WTC11 (cell line): ENCODE results near the gene RPS21. TPM values are rescaled to one million over a fixed set of nuclear protein-coding genes. Genes with fewer than 3 reads are reported as not detected.

Source experiments
- ATAC-seq: fragments of 200-7000 bp; cut with Tn5 transposase; 2 replicates; pipeline ENCODE4 v1.10.0; 2021; ENCODE audit warnings: mild to moderate bottlenecking, moderate library complexity
- CTCF ChIA-PET: fragments of 300-600 bp; sonication (Branson Sonifier 250); formaldehyde crosslinking; loops from one replicate; lab custom pipeline; 2021; ENCODE audit warnings: antibody characterized with exemption; lab: Charles Lee
- POLR2A ChIA-PET: fragments of 350-600 bp; sonication (Branson Sonifier 250); formaldehyde crosslinking; loops from one replicate; lab custom pipeline; 2021; ENCODE audit warnings: antibody characterized with exemption; lab: Charles Lee
- DNase-seq: peaks from one replicate; pipeline ENCODE4 v3.0.0; 2021; ENCODE audit warnings: low spot score
- H3K27ac Mint-ChIP-seq: 2 replicates; pipeline ENCODE4 v1.8.0; 2021; ENCODE audit warnings: mixed read lengths
- H3K27me3 Mint-ChIP-seq: 2 replicates; pipeline ENCODE4 v1.8.0; 2021; ENCODE audit warnings: low read depth, mild to moderate bottlenecking, moderate library complexity, mixed read lengths
- H3K36me3 Mint-ChIP-seq: 2 replicates; pipeline ENCODE4 v1.8.0; 2021; ENCODE audit warnings: mixed read lengths
- H3K4me1 Mint-ChIP-seq: 2 replicates; pipeline ENCODE4 v1.8.0; 2022; ENCODE audit warnings: mixed read lengths
- H3K4me3 Mint-ChIP-seq: 2 replicates; pipeline ENCODE4 v1.8.0; 2021; ENCODE audit warnings: mild to moderate bottlenecking, moderate library complexity, mixed read lengths
- H3K9me3 Mint-ChIP-seq: 2 replicates; pipeline ENCODE4 v1.8.0; 2021; ENCODE audit warnings: mixed read lengths
- ARID4B ChIP-seq: sonication (generic); formaldehyde crosslinking; IDR thresholded peaks from 2 replicates; pipeline ENCODE4 v1.8.0; 2023; ENCODE audit warnings: missing genetic modification reagents, mild to moderate bottlenecking, borderline replicate concordance
- CBFB ChIP-seq: sonication (generic); formaldehyde crosslinking; IDR thresholded peaks from 2 replicates; pipeline ENCODE4 v1.8.1; 2022; ENCODE audit warnings: mild to moderate bottlenecking, low read depth, missing genetic modification reagents
- CTCF ChIP-seq: fragments of 200-600 bp; IDR thresholded peaks from 2 replicates; pipeline ENCODE4 v1.8.0; 2022; ENCODE audit warnings: antibody characterized with exemption
- ELF4 ChIP-seq: sonication (generic); formaldehyde crosslinking; IDR thresholded peaks from 2 replicates; pipeline ENCODE4 v1.8.1; 2022; ENCODE audit warnings: low read depth, mild to moderate bottlenecking, moderate library complexity, missing genetic modification reagents
- ESRRA ChIP-seq: sonication (generic); formaldehyde crosslinking; IDR thresholded peaks from 2 replicates; pipeline ENCODE4 v1.8.1; 2022; ENCODE audit warnings: mild to moderate bottlenecking, missing genetic modification reagents, borderline replicate concordance
- FOXK1 ChIP-seq: sonication (generic); formaldehyde crosslinking; IDR thresholded peaks from 2 replicates; pipeline ENCODE4 v1.8.0; 2022; ENCODE audit warnings: mild to moderate bottlenecking, moderate library complexity, missing genetic modification reagents
- GABPB1 ChIP-seq: sonication (generic); formaldehyde crosslinking; IDR thresholded peaks from 2 replicates; pipeline ENCODE4 v1.8.1; 2023; ENCODE audit warnings: mild to moderate bottlenecking, missing genetic modification reagents
- IRF1 ChIP-seq: sonication (generic); formaldehyde crosslinking; IDR thresholded peaks from 2 replicates; pipeline ENCODE4 v1.8.0; 2023; ENCODE audit warnings: missing genetic modification reagents
- NR1H2 ChIP-seq: sonication (generic); formaldehyde crosslinking; IDR thresholded peaks from 2 replicates; pipeline ENCODE4 v1.9.0; 2021; ENCODE audit warnings: mild to moderate bottlenecking, moderate library complexity, missing genetic modification reagents
- SMAD3 ChIP-seq: sonication (generic); formaldehyde crosslinking; IDR thresholded peaks from 2 replicates; pipeline ENCODE4 v1.8.0; 2022; ENCODE audit warnings: missing genetic modification reagents, mild to moderate bottlenecking, borderline replicate concordance
- SP1 ChIP-seq: sonication (generic); formaldehyde crosslinking; conservative IDR thresholded peaks from 2 replicates; pipeline ENCODE4 v1.8.1; 2022; ENCODE audit warnings: missing genetic modification reagents
- ZNF121 ChIP-seq: sonication (generic); formaldehyde crosslinking; IDR thresholded peaks from 2 replicates; pipeline ENCODE4 v1.8.0; 2023; ENCODE audit warnings: missing genetic modification reagents
- ZNF423 ChIP-seq: fragments of 250-450 bp; sonication (Bioruptor Pico); IDR thresholded peaks from 2 replicates; pipeline ENCODE4 v2.1.2; 2022; ENCODE audit warnings: mild to moderate bottlenecking, moderate library complexity
- ZNF532 ChIP-seq: fragments of 250-450 bp; sonication (Bioruptor Pico); IDR thresholded peaks from 2 replicates; pipeline ENCODE4 v1.9.0; 2021; ENCODE audit warnings: mild to moderate bottlenecking, borderline replicate concordance
- total RNA-seq: library from RNA; stranded (reverse); gene quantifications from 3 replicates; pipeline ENCODE4 v1.2.3, GENCODE V29; 2021
- TF ChIP-seq, protein P1 (sequence below): sonication (generic); formaldehyde crosslinking; conservative IDR thresholded peaks from 2 replicates; pipeline ENCODE4 v1.8.1; 2022; ENCODE audit warnings: mild to moderate bottlenecking, missing genetic modification reagents
- TF ChIP-seq, protein P2 (sequence below): sonication (generic); formaldehyde crosslinking; IDR thresholded peaks from 2 replicates; pipeline ENCODE4 v1.8.1; 2023; ENCODE audit warnings: mild to moderate bottlenecking, missing genetic modification reagents
- TF ChIP-seq, protein P3 (sequence below): sonication (generic); formaldehyde crosslinking; IDR thresholded peaks from 2 replicates; pipeline ENCODE4 v1.8.0; 2022; ENCODE audit warnings: mild to moderate bottlenecking, missing genetic modification reagents
- TF ChIP-seq, protein P4 (sequence below): sonication (generic); formaldehyde crosslinking; conservative IDR thresholded peaks from 2 replicates; pipeline ENCODE4 v1.8.1; 2023; ENCODE audit warnings: mild to moderate bottlenecking, low read depth, missing genetic modification reagents, moderate library complexity

Gene RPS21
- total RNA-seq, 1 experiment from 2014 or later: 2,016 TPM

DNA sequence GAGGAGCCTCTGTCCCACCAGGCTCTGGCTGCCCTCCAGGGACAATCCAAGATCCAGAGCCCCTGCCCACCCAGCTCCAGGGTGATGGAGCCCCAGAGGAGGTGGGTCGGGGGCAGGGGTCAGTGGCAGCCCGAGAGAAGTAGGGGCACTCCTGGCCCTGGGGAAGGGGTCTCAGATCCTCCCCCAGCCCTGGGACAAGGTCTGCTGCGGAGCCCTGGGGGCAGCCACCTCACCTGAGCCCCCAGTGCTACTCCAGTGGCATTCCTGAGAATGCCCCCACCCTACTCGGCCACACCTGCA lies 17.1 kb upstream of the RPS21 start:
- TF ChIP-seq ELF4 (CRISPR knock-in tag) (no peak), SMAD3 (no peak), NR1H2 (no peak), SP1 (no peak), ARID4B (CRISPR knock-in tag) (no peak), ZNF121 (CRISPR knock-in tag) (no peak), CTCF (no peak), ESRRA (CRISPR knock-in tag) (no peak), FOXK1 (no peak), ZNF423 (no peak), GABPB1 (CRISPR knock-in tag) (no peak), CBFB (CRISPR knock-in tag) (no peak), IRF1 (CRISPR knock-in tag) (no peak), ZNF532 (no peak)
- TF ChIP-seq, protein P1, sequence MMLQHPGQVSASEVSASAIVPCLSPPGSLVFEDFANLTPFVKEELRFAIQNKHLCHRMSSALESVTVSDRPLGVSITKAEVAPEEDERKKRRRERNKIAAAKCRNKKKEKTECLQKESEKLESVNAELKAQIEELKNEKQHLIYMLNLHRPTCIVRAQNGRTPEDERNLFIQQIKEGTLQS (CRISPR knock-in tag): no peak
- TF ChIP-seq, protein P2, sequence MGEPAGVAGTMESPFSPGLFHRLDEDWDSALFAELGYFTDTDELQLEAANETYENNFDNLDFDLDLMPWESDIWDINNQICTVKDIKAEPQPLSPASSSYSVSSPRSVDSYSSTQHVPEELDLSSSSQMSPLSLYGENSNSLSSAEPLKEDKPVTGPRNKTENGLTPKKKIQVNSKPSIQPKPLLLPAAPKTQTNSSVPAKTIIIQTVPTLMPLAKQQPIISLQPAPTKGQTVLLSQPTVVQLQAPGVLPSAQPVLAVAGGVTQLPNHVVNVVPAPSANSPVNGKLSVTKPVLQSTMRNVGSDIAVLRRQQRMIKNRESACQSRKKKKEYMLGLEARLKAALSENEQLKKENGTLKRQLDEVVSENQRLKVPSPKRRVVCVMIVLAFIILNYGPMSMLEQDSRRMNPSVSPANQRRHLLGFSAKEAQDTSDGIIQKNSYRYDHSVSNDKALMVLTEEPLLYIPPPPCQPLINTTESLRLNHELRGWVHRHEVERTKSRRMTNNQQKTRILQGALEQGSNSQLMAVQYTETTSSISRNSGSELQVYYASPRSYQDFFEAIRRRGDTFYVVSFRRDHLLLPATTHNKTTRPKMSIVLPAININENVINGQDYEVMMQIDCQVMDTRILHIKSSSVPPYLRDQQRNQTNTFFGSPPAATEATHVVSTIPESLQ (CRISPR knock-in tag): no peak
- TF ChIP-seq, protein P3, sequence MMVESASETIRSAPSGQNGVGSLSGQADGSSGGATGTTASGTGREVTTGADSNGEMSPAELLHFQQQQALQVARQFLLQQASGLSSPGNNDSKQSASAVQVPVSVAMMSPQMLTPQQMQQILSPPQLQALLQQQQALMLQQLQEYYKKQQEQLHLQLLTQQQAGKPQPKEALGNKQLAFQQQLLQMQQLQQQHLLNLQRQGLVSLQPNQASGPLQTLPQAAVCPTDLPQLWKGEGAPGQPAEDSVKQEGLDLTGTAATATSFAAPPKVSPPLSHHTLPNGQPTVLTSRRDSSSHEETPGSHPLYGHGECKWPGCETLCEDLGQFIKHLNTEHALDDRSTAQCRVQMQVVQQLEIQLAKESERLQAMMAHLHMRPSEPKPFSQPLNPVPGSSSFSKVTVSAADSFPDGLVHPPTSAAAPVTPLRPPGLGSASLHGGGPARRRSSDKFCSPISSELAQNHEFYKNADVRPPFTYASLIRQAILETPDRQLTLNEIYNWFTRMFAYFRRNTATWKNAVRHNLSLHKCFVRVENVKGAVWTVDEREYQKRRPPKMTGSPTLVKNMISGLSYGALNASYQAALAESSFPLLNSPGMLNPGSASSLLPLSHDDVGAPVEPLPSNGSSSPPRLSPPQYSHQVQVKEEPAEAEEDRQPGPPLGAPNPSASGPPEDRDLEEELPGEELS (CRISPR knock-in tag): no peak
- TF ChIP-seq, protein P4, sequence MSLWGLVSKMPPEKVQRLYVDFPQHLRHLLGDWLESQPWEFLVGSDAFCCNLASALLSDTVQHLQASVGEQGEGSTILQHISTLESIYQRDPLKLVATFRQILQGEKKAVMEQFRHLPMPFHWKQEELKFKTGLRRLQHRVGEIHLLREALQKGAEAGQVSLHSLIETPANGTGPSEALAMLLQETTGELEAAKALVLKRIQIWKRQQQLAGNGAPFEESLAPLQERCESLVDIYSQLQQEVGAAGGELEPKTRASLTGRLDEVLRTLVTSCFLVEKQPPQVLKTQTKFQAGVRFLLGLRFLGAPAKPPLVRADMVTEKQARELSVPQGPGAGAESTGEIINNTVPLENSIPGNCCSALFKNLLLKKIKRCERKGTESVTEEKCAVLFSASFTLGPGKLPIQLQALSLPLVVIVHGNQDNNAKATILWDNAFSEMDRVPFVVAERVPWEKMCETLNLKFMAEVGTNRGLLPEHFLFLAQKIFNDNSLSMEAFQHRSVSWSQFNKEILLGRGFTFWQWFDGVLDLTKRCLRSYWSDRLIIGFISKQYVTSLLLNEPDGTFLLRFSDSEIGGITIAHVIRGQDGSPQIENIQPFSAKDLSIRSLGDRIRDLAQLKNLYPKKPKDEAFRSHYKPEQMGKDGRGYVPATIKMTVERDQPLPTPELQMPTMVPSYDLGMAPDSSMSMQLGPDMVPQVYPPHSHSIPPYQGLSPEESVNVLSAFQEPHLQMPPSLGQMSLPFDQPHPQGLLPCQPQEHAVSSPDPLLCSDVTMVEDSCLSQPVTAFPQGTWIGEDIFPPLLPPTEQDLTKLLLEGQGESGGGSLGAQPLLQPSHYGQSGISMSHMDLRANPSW: no peak
- Mint-ChIP-seq H3K27me3 (no peaks in the 10 kb centered on the region; the same call in 1 of the 2 replicates), H3K4me1 (peaks cover 29% of the 10 kb centered on the region), H3K27ac (no peak overlapping the region), H3K36me3 (no peaks in the 10 kb centered on the region), H3K9me3 (no peaks in the 10 kb centered on the region), H3K4me3 (peak overlapping the region; percentile 68)
- ChIA-PET POLR2A (interaction anchor here (0.9 kb wide), 1 partner anchor 13 kb away, joined by 6 read pairs; no protein-coding TSS in a partner anchor), CTCF (interaction anchor here (1.0 to 9.1 kb wide), 8 partner anchors 8 to 67 kb away, joined by 6 to 137 read pairs (median 11); partner anchors contain the start of genes ADRM1 and RPS21)
- ATAC-seq (no peak), DNase-seq (no peak)
